ENCODE data around the gene SFSWAP. TPM values are rescaled to one million over a fixed set of nuclear protein-coding genes. Genes with fewer than 3 reads are reported as not detected.

The SFSWAP gene
- total RNA-seq, 2 experiments from 2014 or later, result 51.3 TPM

DNA sequence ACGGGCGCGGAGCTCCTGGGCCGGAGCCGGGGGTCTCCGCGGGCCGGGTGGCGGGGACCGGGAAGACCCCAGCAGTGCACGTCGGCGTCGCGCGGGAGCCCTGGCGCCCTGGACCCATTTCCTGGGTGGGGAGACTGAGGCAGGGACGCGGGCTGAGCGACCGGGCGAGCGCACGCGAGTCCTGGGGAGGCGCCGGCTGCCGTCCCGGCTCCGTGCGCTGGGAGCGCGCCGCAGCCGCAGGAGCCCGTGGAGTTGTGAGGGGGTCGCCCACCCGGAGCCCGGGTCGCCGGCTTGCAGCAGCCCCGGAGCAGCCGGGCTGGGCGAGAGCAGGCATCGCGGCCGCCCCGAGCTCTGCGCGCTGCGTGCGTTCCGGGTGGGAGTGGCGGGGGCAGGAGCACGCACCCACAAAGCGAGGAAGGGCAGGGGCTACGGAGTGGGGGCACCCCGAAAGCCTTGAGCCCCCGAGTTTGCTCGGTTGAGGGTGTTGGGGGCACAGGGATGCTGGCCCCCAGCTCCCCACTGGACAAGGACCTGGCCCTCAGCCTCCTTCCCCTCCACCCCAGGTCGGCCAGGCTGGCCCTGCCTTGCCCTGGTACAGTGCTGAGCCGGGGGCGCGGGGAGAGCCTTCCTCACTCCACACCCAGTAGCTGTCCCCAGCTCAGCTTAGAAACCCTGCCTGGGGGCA, 117.9 kb downstream of the SFSWAP start:
- CTCF ChIA-PET, result interaction anchor here (0.8 kb wide), 1 partner anchor 75 kb away, joined by 3 read pairs; no protein-coding TSS in a partner anchor
- intact Hi-C loops (cut with micrococcal nuclease), result no loop called here

DNA sequence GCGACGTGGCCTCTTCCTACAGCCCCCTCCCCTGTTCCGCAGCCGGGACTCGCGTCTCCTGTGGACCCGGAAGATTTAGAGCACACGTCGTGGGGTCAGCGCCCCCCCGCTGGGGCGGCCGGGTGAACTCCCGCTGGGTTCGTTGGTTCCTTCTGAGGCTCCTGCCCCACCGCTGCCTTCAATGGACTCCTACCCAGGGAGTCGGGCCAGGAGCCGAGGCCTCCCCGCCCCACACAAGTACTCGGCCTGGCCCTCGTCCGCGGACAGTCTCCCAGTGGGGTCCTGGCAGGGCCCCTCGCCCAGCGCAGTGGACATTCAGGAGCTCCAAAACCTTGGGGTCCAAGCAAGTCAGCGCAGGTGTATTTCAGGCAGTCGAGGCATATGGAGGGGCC, 118.5 kb downstream of the SFSWAP start:
- H3K27ac Mint-ChIP-seq, result no peak overlapping the region
- H3K4me1 Mint-ChIP-seq (ENCODE audit: low read depth), result peaks cover 14% of the 10 kb centered on the region
- no peak for DNase-seq
- peak overlapping the region; percentile 45 for H3K4me3 Mint-ChIP-seq
- CTCF ChIA-PET, result no interaction called here
- H3K27me3 Mint-ChIP-seq (ENCODE audit: low read depth), result peaks cover 47% of the 10 kb centered on the region
- H3K9me3 Mint-ChIP-seq, result no peaks in the 10 kb centered on the region
- intact Hi-C loops (cut with micrococcal nuclease), result no loop called here
- H3K36me3 Mint-ChIP-seq (ENCODE audit: low read depth), result no peaks in the 10 kb centered on the region

More for the DNA sequence above, 117.9 kb downstream of the SFSWAP start:
- Mint-ChIP-seq H3K27ac (no peak overlapping the region), H3K27me3 (ENCODE audit: low read depth) (peaks cover 47% of the 10 kb centered on the region), H3K4me1 (ENCODE audit: low read depth) (peaks cover 14% of the 10 kb centered on the region), H3K36me3 (ENCODE audit: low read depth) (no peaks in the 10 kb centered on the region), H3K4me3 (peak overlapping the region; percentile 45), H3K9me3 (no peaks in the 10 kb centered on the region)
- DNase-seq, result no peak

DNA sequence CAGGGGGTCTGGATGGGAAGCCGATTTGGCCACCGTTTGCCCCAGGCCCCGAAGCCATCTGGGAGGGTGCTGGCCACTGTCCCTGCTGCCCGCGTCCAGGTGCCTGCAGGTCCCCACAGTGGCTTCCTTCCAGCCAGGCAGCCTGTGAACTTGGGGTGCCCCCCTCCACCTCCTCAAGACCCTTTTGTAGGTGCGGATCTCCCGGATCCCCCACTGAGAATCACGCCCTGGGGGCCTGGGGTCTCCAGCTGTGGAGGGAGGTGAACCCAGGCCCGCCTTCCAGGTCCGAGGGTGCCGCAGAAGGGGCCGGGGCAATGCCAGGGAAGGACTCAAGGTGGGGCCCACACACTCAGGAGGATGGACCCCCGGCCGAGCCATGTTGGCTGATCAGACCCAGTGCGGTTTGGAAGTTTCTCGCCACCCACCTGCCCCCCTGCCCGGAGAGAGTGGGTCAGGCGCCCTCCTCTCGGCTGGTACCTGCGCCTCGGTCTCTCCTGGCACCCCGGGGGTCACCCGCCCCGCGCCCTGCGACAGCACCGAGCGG, 119.0 kb downstream of the SFSWAP start:
- peaks cover 47% of the 10 kb centered on the region for H3K27me3 Mint-ChIP-seq (ENCODE audit: low read depth)
- H3K4me1 Mint-ChIP-seq (ENCODE audit: low read depth), result peaks cover 14% of the 10 kb centered on the region
- no peaks in the 10 kb centered on the region for H3K36me3 Mint-ChIP-seq (ENCODE audit: low read depth)
- H3K4me3 Mint-ChIP-seq, result no peak overlapping the region
- intact Hi-C loops (cut with micrococcal nuclease), result loop anchor here (1.0 to 2.0 kb wide), 5 partner anchors 65 to 725 kb away; partner anchors contain the start of genes EP400 and ULK1
- CTCF ChIA-PET, result interaction anchor here (1.5 kb wide), 1 partner anchor 21 kb away, joined by 4 read pairs; no protein-coding TSS in a partner anchor
- H3K27ac Mint-ChIP-seq, result no peak overlapping the region
- H3K9me3 Mint-ChIP-seq, result no peaks in the 10 kb centered on the region
- no peak for DNase-seq

DNA sequence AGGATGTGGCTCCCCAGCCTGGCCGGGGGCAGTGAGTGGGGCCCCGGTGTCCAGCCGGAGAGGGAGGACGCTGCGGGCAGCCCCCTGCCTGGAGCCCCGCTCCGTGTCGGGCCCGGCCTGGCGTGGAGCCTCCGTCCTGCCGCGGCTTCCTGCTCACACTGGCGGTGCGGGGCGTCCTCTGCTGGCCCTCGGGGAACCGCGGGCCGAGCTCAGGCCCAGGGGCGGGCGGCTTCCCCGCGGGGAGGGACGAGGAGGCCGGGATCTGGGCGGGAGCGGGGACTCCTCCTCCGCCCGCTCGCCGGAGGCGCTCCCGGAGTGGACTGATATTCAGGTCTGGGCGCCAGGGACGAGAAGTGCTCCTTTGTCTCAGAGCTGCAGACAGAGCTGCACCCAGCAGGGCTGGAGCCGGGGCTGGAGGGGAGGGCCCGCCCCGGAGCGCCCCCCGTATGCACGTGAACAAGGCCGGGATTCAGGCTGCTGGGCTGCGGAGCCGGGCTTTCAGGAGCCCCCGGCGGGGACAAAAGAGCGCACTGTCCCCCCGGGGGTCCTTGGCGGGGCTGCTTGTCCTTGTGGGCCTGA, 119.5 kb downstream of the SFSWAP start:
- CTCF ChIA-PET, result interaction anchor here (0.6 to 1.5 kb wide), 3 partner anchors 15 to 725 kb away, joined by 3 to 4 read pairs (median 3); no protein-coding TSS in a partner anchor
- intact Hi-C loops (cut with micrococcal nuclease), result loop anchor here (1.0 to 2.0 kb wide), 5 partner anchors 64 to 726 kb away; partner anchors contain the start of genes EP400 and ULK1
- DNase-seq, result peak; percentile 65
- no peaks in the 10 kb centered on the region for H3K9me3 Mint-ChIP-seq
- H3K4me1 Mint-ChIP-seq (ENCODE audit: low read depth), result peaks cover 14% of the 10 kb centered on the region
- no peaks in the 10 kb centered on the region for H3K36me3 Mint-ChIP-seq (ENCODE audit: low read depth)
- peaks cover 44% of the 10 kb centered on the region for H3K27me3 Mint-ChIP-seq (ENCODE audit: low read depth)
- H3K4me3 Mint-ChIP-seq, result peak overlapping the region; percentile 43
- H3K27ac Mint-ChIP-seq, result no peak overlapping the region

DNA sequence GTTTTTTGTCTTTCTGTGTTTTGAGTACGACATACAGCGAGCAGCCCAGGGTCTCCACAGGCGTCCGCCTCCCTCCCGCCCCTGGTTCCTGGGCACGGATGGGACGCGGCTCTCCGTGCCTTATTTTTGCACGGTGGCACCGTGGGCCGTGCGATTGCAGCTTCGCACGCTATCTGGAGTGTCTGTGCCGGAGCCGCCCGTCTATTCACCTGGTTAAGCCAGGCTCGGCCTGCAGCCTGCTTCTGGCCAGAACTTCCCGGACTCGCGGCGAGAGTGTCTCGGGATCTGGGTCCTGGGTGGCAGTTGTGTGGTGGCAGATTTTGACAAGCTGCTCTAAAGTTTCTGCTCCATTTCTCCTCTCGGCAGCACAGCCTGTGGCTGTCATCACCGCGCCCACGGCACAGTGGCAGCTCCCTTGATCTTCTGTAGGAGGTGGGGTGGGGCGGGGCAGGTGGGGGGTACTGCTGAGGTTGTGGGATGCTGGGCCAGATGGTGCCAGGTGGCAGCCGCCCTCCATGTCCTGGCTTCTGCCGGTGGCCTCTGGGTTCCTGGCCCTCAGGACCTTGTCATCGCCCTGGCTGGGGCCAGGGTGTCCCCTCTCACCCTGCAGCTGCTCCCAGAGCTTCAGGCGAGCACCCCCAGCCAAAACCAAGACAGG, 120.2 kb downstream of the SFSWAP start:
- Mint-ChIP-seq H3K4me3 (peak overlapping the region; percentile 43), H3K9me3 (no peaks in the 10 kb centered on the region), H3K4me1 (ENCODE audit: low read depth) (peaks cover 14% of the 10 kb centered on the region), H3K27me3 (ENCODE audit: low read depth) (peaks cover 38% of the 10 kb centered on the region), H3K27ac (no peak overlapping the region), H3K36me3 (ENCODE audit: low read depth) (no peaks in the 10 kb centered on the region)
- intact Hi-C loops (cut with micrococcal nuclease), result loop anchor here (1.0 to 2.0 kb wide), 5 partner anchors 64 to 726 kb away; partner anchors contain the start of genes EP400 and ULK1
- no peak for DNase-seq
- CTCF ChIA-PET, result interaction anchor here (0.6 to 1.5 kb wide), 3 partner anchors 16 to 726 kb away, joined by 3 to 4 read pairs (median 3); no protein-coding TSS in a partner anchor

DNA sequence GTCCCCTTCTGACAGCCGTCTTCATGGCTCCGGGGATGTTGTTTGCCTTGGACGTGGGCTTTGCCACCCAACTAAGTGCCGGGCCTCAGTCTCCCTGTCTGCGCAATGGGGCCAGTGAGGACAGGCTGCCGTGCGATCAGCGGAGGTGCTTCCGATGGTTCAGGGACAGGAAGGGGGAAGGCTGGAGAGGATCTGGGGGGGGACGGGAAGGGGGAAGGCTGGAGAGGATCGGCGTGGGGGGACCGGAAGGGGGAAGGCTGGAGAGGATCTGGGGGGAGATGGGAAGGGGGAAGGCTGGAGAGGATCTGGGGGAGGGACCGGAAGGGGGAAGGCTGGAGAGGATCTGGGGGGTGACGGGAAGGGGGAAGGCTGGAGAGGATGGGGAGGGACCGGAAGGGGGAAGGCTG, 120.7 kb downstream of the SFSWAP start:
- Mint-ChIP-seq H3K9me3 (no peaks in the 10 kb centered on the region), H3K4me3 (no peak overlapping the region), H3K36me3 (ENCODE audit: low read depth) (no peaks in the 10 kb centered on the region), H3K27me3 (ENCODE audit: low read depth) (peaks cover 32% of the 10 kb centered on the region), H3K27ac (no peak overlapping the region), H3K4me1 (ENCODE audit: low read depth) (peaks cover 14% of the 10 kb centered on the region)
- intact Hi-C loops (cut with micrococcal nuclease), result loop anchor here (2.0 kb wide), 3 partner anchors 63 to 727 kb away; partner anchors contain the start of genes EP400 and ULK1
- no peak for DNase-seq
- CTCF ChIA-PET, result no interaction called here

DNA sequence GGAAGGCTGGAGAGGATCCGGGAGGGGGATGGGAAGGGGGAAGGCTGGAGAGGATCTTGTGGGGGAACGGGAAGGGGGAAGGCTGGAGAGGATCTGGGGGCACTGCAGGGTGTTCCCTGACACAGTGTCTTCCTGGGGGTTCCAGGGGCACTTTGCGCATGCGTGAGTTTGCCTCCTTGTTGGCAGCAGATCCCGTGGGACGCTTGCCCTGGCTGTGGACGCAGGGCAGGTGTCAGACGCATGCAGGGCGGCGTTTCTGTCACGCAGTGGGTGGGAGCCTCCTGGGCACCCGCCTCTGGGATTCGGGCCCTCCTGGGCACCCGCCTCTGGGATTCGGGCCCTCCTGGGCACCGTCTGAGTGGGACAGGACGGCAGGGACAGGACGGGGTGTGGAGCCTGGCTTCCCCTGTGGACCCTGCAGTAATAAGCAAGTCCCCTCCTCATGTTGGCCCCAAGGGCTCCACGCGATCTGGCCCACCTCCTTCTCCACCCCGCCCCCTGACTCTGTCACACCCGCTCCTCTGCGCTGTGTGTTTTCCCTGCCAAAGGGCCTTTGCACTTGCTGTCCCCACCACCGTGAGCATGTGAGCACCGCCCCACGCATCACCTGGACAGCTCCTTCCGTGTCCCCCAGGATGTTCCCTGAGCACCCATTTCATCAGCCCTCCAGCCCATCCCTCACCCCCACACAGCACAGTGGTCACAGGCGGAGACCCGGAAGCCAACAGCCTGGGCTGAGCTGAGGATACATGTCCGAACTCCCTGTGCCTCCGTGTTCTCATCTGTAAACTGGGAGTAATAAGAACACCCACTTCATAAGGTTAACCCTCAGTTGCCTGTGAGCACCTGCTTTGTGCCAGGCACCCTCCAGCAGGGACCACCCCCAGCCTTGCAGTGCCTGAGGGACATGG, 121.7 kb downstream of the SFSWAP start:
- Mint-ChIP-seq H3K27me3 (ENCODE audit: low read depth) (peaks cover 24% of the 10 kb centered on the region), H3K9me3 (no peaks in the 10 kb centered on the region), H3K4me3 (no peak overlapping the region), H3K27ac (no peak overlapping the region), H3K36me3 (ENCODE audit: low read depth) (no peaks in the 10 kb centered on the region), H3K4me1 (ENCODE audit: low read depth) (peaks cover 12% of the 10 kb centered on the region)
- CTCF ChIA-PET, result no interaction called here
- no peak for DNase-seq
- intact Hi-C loops (cut with micrococcal nuclease), result no loop called here

DNA sequence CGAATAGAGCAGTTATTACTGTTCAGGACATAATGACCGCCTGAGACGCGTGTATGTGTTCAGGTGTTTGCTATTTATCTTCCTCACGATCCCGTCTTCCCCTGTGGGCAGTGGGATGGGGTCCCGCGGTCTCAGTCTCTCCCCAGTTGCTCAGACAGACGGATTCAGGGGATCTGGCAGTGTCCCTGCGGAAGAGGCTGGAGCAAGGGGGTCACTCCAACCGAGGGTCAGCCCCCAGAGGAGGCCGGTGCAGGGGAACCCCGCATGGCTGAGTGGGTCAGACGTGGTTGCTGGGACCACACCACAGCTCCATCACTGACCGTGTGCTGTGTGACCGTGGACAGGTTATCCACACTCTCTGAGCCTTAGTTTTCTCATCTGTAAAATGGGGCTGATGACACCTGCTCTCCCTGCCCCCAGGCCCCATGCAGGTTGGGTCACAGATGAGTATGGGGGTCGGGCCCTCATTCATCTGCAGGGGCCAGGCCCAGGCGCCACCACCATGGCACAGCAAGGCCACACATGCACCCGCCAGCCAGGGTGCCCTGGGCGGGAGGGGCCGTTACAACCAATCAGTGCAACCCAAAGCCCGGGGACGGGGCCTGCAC, 122.5 kb downstream of the SFSWAP start:
- Mint-ChIP-seq H3K36me3 (ENCODE audit: low read depth) (no peaks in the 10 kb centered on the region), H3K27ac (no peak overlapping the region), H3K27me3 (ENCODE audit: low read depth) (peaks cover 22% of the 10 kb centered on the region), H3K4me1 (ENCODE audit: low read depth) (peaks cover 10% of the 10 kb centered on the region), H3K4me3 (no peak overlapping the region), H3K9me3 (no peaks in the 10 kb centered on the region)
- intact Hi-C loops (cut with micrococcal nuclease), result no loop called here
- no peak for DNase-seq
- CTCF ChIA-PET, result no interaction called here

DNA sequence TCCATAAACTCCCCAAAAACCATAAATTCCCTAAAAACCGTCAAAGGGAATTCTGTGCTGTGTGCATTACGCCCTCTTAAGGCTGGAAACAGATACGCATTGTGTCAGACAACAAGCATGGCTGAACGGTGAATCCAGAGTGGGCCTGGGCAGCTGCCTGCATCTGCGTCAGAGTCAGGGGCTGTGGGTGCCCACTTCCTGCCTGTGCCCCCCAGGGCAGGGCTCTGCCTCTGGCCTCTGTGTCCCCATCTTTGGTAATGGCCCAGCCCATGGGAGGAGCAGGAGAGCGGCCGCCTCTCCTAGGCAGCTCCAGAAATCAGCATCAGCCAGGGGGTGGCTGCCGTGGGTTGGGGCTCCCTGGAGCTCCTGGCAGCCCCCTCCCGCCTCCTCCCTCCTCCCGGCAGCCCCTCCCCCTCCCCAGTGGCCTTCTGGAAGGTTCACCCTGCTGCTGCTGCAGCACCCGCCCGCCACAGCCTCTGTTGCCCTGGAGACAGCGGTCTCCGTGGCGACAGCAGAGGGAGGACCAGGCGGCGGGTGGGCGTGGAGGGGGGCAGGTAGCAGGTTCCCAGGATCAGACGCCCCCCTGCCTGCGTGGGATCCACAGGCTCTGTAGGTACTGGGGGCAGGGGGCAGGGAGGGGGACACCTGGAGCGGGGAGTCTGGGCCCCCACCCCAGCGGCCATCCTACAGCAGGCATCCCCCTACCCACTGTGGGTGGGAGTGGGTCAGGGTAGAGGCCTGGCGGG, 123.2 kb downstream of the SFSWAP start:
- no peaks in the 10 kb centered on the region for H3K9me3 Mint-ChIP-seq
- H3K27ac Mint-ChIP-seq, result no peak overlapping the region
- H3K36me3 Mint-ChIP-seq (ENCODE audit: low read depth), result no peaks in the 10 kb centered on the region
- intact Hi-C loops (cut with micrococcal nuclease), result no loop called here
- H3K27me3 Mint-ChIP-seq (ENCODE audit: low read depth), result peaks cover 21% of the 10 kb centered on the region
- peaks cover 10% of the 10 kb centered on the region for H3K4me1 Mint-ChIP-seq (ENCODE audit: low read depth)
- no peak overlapping the region for H3K4me3 Mint-ChIP-seq
- DNase-seq, result no peak
- CTCF ChIA-PET, result no interaction called here

DNA sequence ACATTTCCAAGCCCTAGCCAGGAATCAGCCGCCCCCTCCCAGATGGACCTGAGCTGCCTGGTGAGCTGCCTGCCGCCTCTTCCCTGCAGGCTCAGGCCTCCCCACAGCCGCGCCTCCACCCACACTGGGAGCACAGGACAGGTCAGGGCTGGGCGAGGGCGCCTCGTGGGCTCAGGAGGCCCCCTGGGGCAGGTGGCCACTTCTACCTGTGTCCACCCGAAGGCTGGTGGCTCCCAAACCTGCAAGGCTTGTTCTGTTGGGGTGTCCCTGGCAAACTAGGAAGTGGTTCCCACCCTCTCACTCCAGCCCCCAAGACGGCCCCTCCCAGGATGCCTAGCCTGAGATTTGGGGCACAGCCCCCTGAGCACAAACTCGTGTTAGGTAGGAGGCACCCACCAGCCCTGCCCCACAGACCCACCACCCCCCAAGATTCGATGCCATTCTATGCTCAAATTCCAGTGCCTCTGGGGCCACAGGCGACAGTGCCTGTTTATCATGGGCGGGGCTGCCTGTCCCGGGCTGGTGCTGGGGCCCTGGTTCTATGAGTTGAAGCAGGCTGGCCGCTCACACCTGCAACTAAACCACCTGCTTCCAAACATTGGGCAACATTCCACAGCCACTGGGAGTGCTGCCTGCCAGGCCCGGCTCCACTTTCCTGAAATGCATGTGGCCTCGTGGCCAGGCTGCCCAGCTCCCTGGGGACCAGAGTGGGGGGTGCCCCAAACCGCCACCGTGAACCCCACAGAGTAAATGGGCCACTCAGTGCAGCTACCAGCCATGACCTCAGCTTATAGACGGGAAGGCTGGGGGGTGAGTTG, 124.1 kb downstream of the SFSWAP start:
- DNase-seq, result no peak
- Mint-ChIP-seq H3K36me3 (ENCODE audit: low read depth) (no peaks in the 10 kb centered on the region), H3K4me3 (no peak overlapping the region), H3K27me3 (ENCODE audit: low read depth) (peaks cover 15% of the 10 kb centered on the region), H3K9me3 (no peaks in the 10 kb centered on the region), H3K27ac (no peak overlapping the region), H3K4me1 (ENCODE audit: low read depth) (peaks cover 5% of the 10 kb centered on the region)
- CTCF ChIA-PET, result no interaction called here
- intact Hi-C loops (cut with micrococcal nuclease), result no loop called here

All from activated naive CD4-positive, alpha-beta T cell treated with anti-CD3 and anti-CD28 coated beads for 36 hours (primary cell).